K562 (cell line): ENCODE measurements around the gene ACBD3. TPM values are rescaled to one million over a fixed set of nuclear protein-coding genes. Genes with fewer than 3 reads are reported as not detected.

Experiments
- AFF4 ChIP-seq: sonication (generic); formaldehyde crosslinking; IDR thresholded peaks from 2 replicates; pipeline ENCODE4 v1.8.0; 2023; ENCODE audit warnings: mild to moderate bottlenecking, missing genetic modification reagents
- ARID2 ChIP-seq: fragments of 450-650 bp; IDR thresholded peaks from 2 replicates; pipeline ENCODE4 v1.6.1; 2017; ENCODE audit warnings: antibody characterized with exemption, mild to moderate bottlenecking
- BHLHE40 ChIP-seq: IDR thresholded peaks from 2 replicates; pipeline ENCODE4 v1.6.1; 2011; ENCODE audit warnings: low read length, improper control_type of control experiment
- BRF2 ChIP-seq: IDR thresholded peaks from 3 replicates; pipeline ENCODE4 v1.6.1; 2011; ENCODE audit warnings: borderline replicate concordance, mild to moderate bottlenecking; ENCODE audit not compliant: insufficient read length, insufficient read depth
- CBX3 ChIP-seq, 2 experiments: IDR thresholded peaks; 1 replicate in 1 of 2; 2 replicates in 1 of 2; pipeline ENCODE4 v1.6.1; 2012; ENCODE audit warnings: inconsistent platforms in 2 of 2, low read length in 2 of 2, borderline replicate concordance in 1 of 2, control low read depth in 1 of 2
- CREB1 ChIP-seq, 2 experiments: sonication (generic) in 1 of 2; formaldehyde crosslinking in 1 of 2; IDR thresholded peaks; 2 replicates each; pipeline versions ENCODE4 v1.6.1 to v1.8.0; 2012 to 2022; ENCODE audit warnings: inconsistent platforms in 1 of 2, mild to moderate bottlenecking in 1 of 2, missing genetic modification reagents in 1 of 2, moderate library complexity in 1 of 2
- DLX4 ChIP-seq: fragments of 250-450 bp; sonication (Bioruptor Pico); IDR thresholded peaks from 2 replicates; pipeline ENCODE4 v1.6.1; 2021; ENCODE audit warnings: mild to moderate bottlenecking
- FOXM1 ChIP-seq, 2 experiments: fragments of 450-650 bp in 1 of 2; sonication (generic) in 1 of 2; formaldehyde crosslinking in 1 of 2; IDR thresholded peaks; 2 replicates each; pipeline versions ENCODE4 v1.6.1 to v1.9.0; 2017 to 2022; ENCODE audit warnings: low read depth in 2 of 2, mild to moderate bottlenecking in 2 of 2, missing genetic modification reagents in 1 of 2, moderate library complexity in 1 of 2
- HDAC8 ChIP-seq: fragments of 450-650 bp; IDR thresholded peaks from 2 replicates; pipeline ENCODE4 v1.6.1; 2016; ENCODE audit warnings: mild to moderate bottlenecking, missing genetic modification characterization, moderate library complexity, missing compliant biosample characterization
- MAZ ChIP-seq, 2 experiments: fragments of 450-650 bp in 1 of 2; sonication (generic) in 1 of 2; formaldehyde crosslinking; IDR thresholded peaks in 1 of 2; conservative IDR thresholded peaks in 1 of 2; 2 replicates each; pipeline versions ENCODE4 v1.4.0 to v1.5.0; 2020; ENCODE audit warnings: mild to moderate bottlenecking in 1 of 2, missing genetic modification reagents in 1 of 2
- NFATC3 ChIP-seq: fragments of 450-650 bp; IDR thresholded peaks from 2 replicates; pipeline ENCODE4 v1.6.1; 2017; ENCODE audit warnings: mild to moderate bottlenecking
- RHOXF2B ChIP-seq: fragments of 250-450 bp; sonication (Bioruptor Pico); conservative IDR thresholded peaks from 2 replicates; pipeline ENCODE4 v1.5.1; 2021
- RNF2 ChIP-seq: sonication (generic); IDR thresholded peaks from 2 replicates; pipeline ENCODE4 v1.6.1; 2016
- SPI1 ChIP-seq: IDR thresholded peaks from 2 replicates; pipeline ENCODE4 v1.6.1; 2011; ENCODE audit warnings: low read depth, low read length, control low read depth, borderline replicate concordance
- STAG1 ChIP-seq: sonication (generic); formaldehyde crosslinking; IDR thresholded peaks from 2 replicates; pipeline ENCODE4 v1.5.0; 2020; ENCODE audit warnings: missing genetic modification reagents, borderline replicate concordance
- VEZF1 ChIP-seq: fragments of 200-800 bp; sonication (Bioruptor generic); IDR thresholded peaks from 2 replicates; pipeline ENCODE4 v1.6.1; 2017; ENCODE audit warnings: missing genetic modification characterization, missing compliant biosample characterization
- XRCC4 ChIP-seq: IDR thresholded peaks from one replicate; pipeline ENCODE4 v1.6.1; 2011; ENCODE audit not compliant: insufficient read depth, insufficient read length; ENCODE audit errors: extremely low read depth
- ZEB2 ChIP-seq: fragments of 450-650 bp; IDR thresholded peaks from 2 replicates; pipeline ENCODE4 v1.6.1; 2016
- ZNF445 ChIP-seq: fragments of 250-450 bp; sonication (Bioruptor Pico); IDR thresholded peaks from 2 replicates; pipeline ENCODE4 v1.4.0; 2020; ENCODE audit warnings: low read depth, mild to moderate bottlenecking, moderate library complexity
- polyA plus RNA-seq, 8 experiments: library from polyadenylated mRNA; depleted of rRNA in 4 of 8; stranded (reverse) in 5 of 8; unstranded in 3 of 8; fragments of >200 nt; fragmentation: Nextera tagmentation in 2 of 8; fragmentation: Illumina TruSeq in 1 of 8; extraction: Ambion mirVana in 2 of 8; extraction: Trizol in 1 of 8; gene quantifications; 2 replicates each; pipeline versions ENCODE4 v1.2.1 to v1.2.3, GENCODE V29; 2011 to 2014; ENCODE audit warnings: inconsistent platforms in 1 of 8, missing spikeins in 1 of 8
- total RNA-seq, 7 experiments: library from RNA; depleted of rRNA in 6 of 7; stranded (reverse); fragments of >200 nt in 6 of 7; fragmentation: Illumina TruSeq in 2 of 7; extraction: Trizol in 2 of 7; gene quantifications; 2 replicates each; pipeline versions ENCODE4 v1.2.1 to v1.2.3, GENCODE V29; 2011 to 2021; ENCODE audit warnings: low replicate concordance in 1 of 7

Gene ACBD3
- total and polyA plus RNA-seq, 9 of the 15 experiments (the other 6 are each of a cell fraction or from before 2014, with no cell fraction given), result 11.1 to 36.7 (median 26.9) TPM

GRCh38 chr1:226121587-226122400 is 64.7 kb downstream of the ACBD3 start (continued):
- TF ChIP-seq BRF2 (no peak), VEZF1 (CRISPR knock-in tag) (peak; percentile 97), ZEB2 (no peak), XRCC4 (no peak), FOXM1 (IDR thresholded peaks at IDR 0.05; ENCODE audit: low read depth) (no peak), FOXM1 (CRISPR knock-in tag; IDR thresholded peaks at IDR 0.05; ENCODE audit: low read depth) (peak; percentile 85), STAG1 (peak; percentile 50; the same call in 1 of the 2 replicates), BHLHE40 (peak; percentile 39; the same call in 1 of the 2 replicates), ZNF445 (CRISPR knock-in tag) (no peak), HDAC8 (peak; percentile 41; the same call in 1 of the 2 replicates), MAZ (CRISPR knock-in tag; conservative IDR thresholded peaks at IDR 0.05 in 1 of 2, IDR thresholded peaks at IDR 0.05 in 1 of 2) (peak; percentile 89 to 96), AFF4 (CRISPR knock-in tag) (peak; percentile 46; the same call in 1 of the 2 replicates), CREB1 (IDR thresholded peaks at IDR 0.05) (no peak), CREB1 (CRISPR knock-in tag; IDR thresholded peaks at IDR 0.05) (no peak; the same call in 1 of the 2 replicates), CBX3 (IDR thresholded peaks at IDR 0.05; ENCODE audit: borderline replicate concordance in 1 of 2, low read length in 2 of 2) (peak in 1 of 2 experiments; percentile 84; a peak in 1 of 3 replicates), RHOXF2B (CRISPR knock-in tag) (no peak), NFATC3 (no peak), RNF2 (peak; percentile 68; the same call in 1 of the 2 replicates), SPI1 (no peak), DLX4 (CRISPR knock-in tag) (no peak), ARID2 (no peak)
